OCI-LY3 (cell line): ENCODE data around the gene PLD1.

Source experiments
- H2AFZ ChIP-seq: fragments of 200-600, 300-600 bp; shearing (Covaris generic); 2 replicates; pipeline ENCODE4 v1.6.0; 2014; ENCODE audit warnings: antibody characterized with exemption, low read depth, low read length
- H3K27ac ChIP-seq: fragments of 200-600, 300-600 bp; sonication (generic); 2 replicates; pipeline ENCODE4 v1.5.1; 2014; ENCODE audit warnings: mild to moderate bottlenecking, low read length, moderate library complexity, mixed read lengths
- H3K27me3 ChIP-seq: fragments of 200-600, 300-600 bp; sonication (generic); 2 replicates; pipeline ENCODE4 v1.6.1; 2014; ENCODE audit warnings: low read depth, low read length, mixed read lengths
- H3K36me3 ChIP-seq: fragments of 200-600, 300-600 bp; sonication (generic); replicated peaks from 2 replicates; pipeline ENCODE3; 2014; ENCODE audit warnings: low read depth, low read length, mixed read lengths
- H3K4me1 ChIP-seq: fragments of 300-600, 200-600 bp; sonication (generic); 2 replicates; pipeline ENCODE4 v1.6.1; 2014; ENCODE audit warnings: low read length, mixed read lengths
- H3K4me2 ChIP-seq: fragments of 200-600, 300-600 bp; sonication (generic); 2 replicates; pipeline ENCODE4 v1.6.1; 2014; ENCODE audit warnings: low read length, mixed read lengths
- H3K4me3 ChIP-seq: fragments of 300-600, 200-600 bp; sonication (generic); 2 replicates; pipeline ENCODE4 v1.5.1; 2014; ENCODE audit warnings: antibody characterized with exemption, mild to moderate bottlenecking, low read length, moderate library complexity
- H3K79me2 ChIP-seq: fragments of 300-600, 200-600 bp; shearing (Covaris generic); 2 replicates; pipeline ENCODE4 v1.6.1; 2014; ENCODE audit warnings: mild to moderate bottlenecking, low read length, mixed read lengths
- H3K9ac ChIP-seq: fragments of 300-600, 200-600 bp; shearing (Covaris generic); 2 replicates; pipeline ENCODE4 v1.6.0; 2014; ENCODE audit warnings: mild to moderate bottlenecking, low read length, moderate library complexity
- H3K9me3 ChIP-seq: fragments of 200-600, 300-600 bp; shearing (Covaris generic); 2 replicates; pipeline ENCODE4 v1.6.1; 2014; ENCODE audit warnings: low read length, mixed read lengths; ENCODE audit not compliant: insufficient read depth
- H4K20me1 ChIP-seq: fragments of 200-600, 300-600 bp; sonication (generic); 2 replicates; pipeline ENCODE4 v1.6.1; 2016; ENCODE audit warnings: low read length, mixed read lengths; ENCODE audit not compliant: insufficient read depth
- CTCF ChIP-seq: fragments of 200-600, 300-600 bp; sonication (generic); IDR thresholded peaks from 2 replicates; pipeline ENCODE4 v1.5.1; 2014; ENCODE audit warnings: antibody characterized with exemption, low read length, low read depth
- EZH2phosphoT487 ChIP-seq: fragments of 200-600 bp; shearing (Covaris generic); IDR thresholded peaks from 2 replicates; pipeline ENCODE4 v1.6.1; 2018; ENCODE audit warnings: antibody characterized with exemption, mixed run types, low read depth

PLD1 gene

GRCh38 chr3:171615281-171615680 lies 195.0 kb downstream of the PLD1 start:
- Histone ChIP-seq H4K20me1 (no peaks in the 10 kb centered on the region), H3K4me2 (no peak overlapping the region), H3K27ac (no peak overlapping the region), H3K4me3 (no peak overlapping the region), H3K36me3 (no peaks in the 10 kb centered on the region), H3K4me1 (no peaks in the 10 kb centered on the region), H3K79me2 (no peaks in the 10 kb centered on the region), H3K9me3 (no peaks in the 10 kb centered on the region), H3K27me3 (peaks cover 16% of the 10 kb centered on the region; the same call in 1 of the 2 replicates), H3K9ac (no peak overlapping the region), H2AFZ (no peak overlapping the region)
- TF ChIP-seq CTCF, result no peak
- TF ChIP-seq EZH2phosphoT487, result no peak

- H3K36me3 ChIP-seq, result no peaks in the 10 kb centered on the region
- H4K20me1 ChIP-seq, result no peaks in the 10 kb centered on the region
- no peak overlapping the region for H3K9ac ChIP-seq
- H3K4me3 ChIP-seq, result peak overlapping the region; percentile 55
- peak overlapping the region; percentile 48 for H3K4me2 ChIP-seq
- no peaks in the 10 kb centered on the region for H3K9me3 ChIP-seq
- no peak overlapping the region for H3K27ac ChIP-seq
- TF ChIP-seq EZH2phosphoT487, result no peak
- peak; percentile 57 for TF ChIP-seq CTCF
- H3K4me1 ChIP-seq, result no peaks in the 10 kb centered on the region
- no peaks in the 10 kb centered on the region for H3K79me2 ChIP-seq
- H2AFZ ChIP-seq, result peak overlapping the region; percentile 50; the same call in 1 of the 2 replicates
- peaks cover 16% of the 10 kb centered on the region; the same call in 1 of the 2 replicates for H3K27me3 ChIP-seq
Observed at GRCh38 chr3:171614318-171614921, 195.9 kb downstream of the PLD1 start.

- no peaks in the 10 kb centered on the region for H3K36me3 ChIP-seq
- TF ChIP-seq CTCF (no peak), EZH2phosphoT487 (no peak)
Observed at GRCh38 chr3:171607452-171607851, 202.8 kb downstream of the PLD1 start.

GRCh38 chr3:171606151-171606751 lies 204.0 kb downstream of the PLD1 start:
- Histone ChIP-seq H3K9ac (no peak overlapping the region), H2AFZ (no peak overlapping the region), H3K36me3 (no peaks in the 10 kb centered on the region), H3K9me3 (no peaks in the 10 kb centered on the region), H3K4me1 (no peaks in the 10 kb centered on the region), H3K79me2 (no peaks in the 10 kb centered on the region), H3K4me3 (no peak overlapping the region), H3K4me2 (no peak overlapping the region), H4K20me1 (no peaks in the 10 kb centered on the region), H3K27ac (no peak overlapping the region), H3K27me3 (0 out of 2 replicates have a peak, but pooled peaks cover 7% of the 10 kb centered on the region)
- no peak for TF ChIP-seq CTCF
- no peak for TF ChIP-seq EZH2phosphoT487

More at GRCh38 chr3:171607452-171607851, 202.8 kb downstream of the PLD1 start:
- no peak overlapping the region for H3K9ac ChIP-seq
- H3K9me3 ChIP-seq, result no peaks in the 10 kb centered on the region
- no peak overlapping the region for H3K4me3 ChIP-seq
- H2AFZ ChIP-seq, result no peak overlapping the region
- H3K4me1 ChIP-seq, result no peaks in the 10 kb centered on the region
- 0 out of 2 replicates have a peak, but pooled peaks cover 7% of the 10 kb centered on the region for H3K27me3 ChIP-seq
- H3K79me2 ChIP-seq, result no peaks in the 10 kb centered on the region
- no peak overlapping the region for H3K4me2 ChIP-seq
- H4K20me1 ChIP-seq, result no peaks in the 10 kb centered on the region
- H3K27ac ChIP-seq, result no peak overlapping the region
